GM10248 (cell line): ENCODE results near the gene SPDL1.

Experiments
- CTCF ChIA-PET: fragments of 300-600 bp; sonication (Branson Sonifier 250); formaldehyde crosslinking; extraction: SDS; loops from one replicate; lab custom pipeline; 2021; ENCODE audit warnings: antibody characterized with exemption; lab: Yijun Ruan, JAX
- POLR2A ChIA-PET: fragments of 350-650 bp; sonication (Branson Sonifier 250); formaldehyde crosslinking; extraction: SDS; loops from one replicate; lab custom pipeline; 2020; ENCODE audit warnings: antibody characterized with exemption; lab: Yijun Ruan, JAX
- DNase-seq: peaks from one replicate; pipeline ENCODE4 v3.0.0; 2012; ENCODE audit errors: extremely low spot score
- CTCF ChIP-seq: IDR thresholded peaks from 2 replicates; pipeline ENCODE4 v1.5.1; 2012; ENCODE audit warnings: mild to moderate bottlenecking, low read depth; ENCODE audit errors: extremely low read depth, missing control alignments, control extremely low read depth

SPDL1 gene

GRCh38 chr5:169590602-169591001 lies 7.0 kb downstream of the SPDL1 start:
- DNase-seq, result no peak
- ChIA-PET CTCF (no interaction called here), POLR2A (no interaction called here)
- no peak for TF ChIP-seq CTCF

GRCh38 chr5:169591636-169592035 lies 8.1 kb downstream of the SPDL1 start:
- ChIA-PET CTCF (interaction anchor here (1.1 to 1.7 kb wide), 2 partner anchors 27 to 29 kb away, joined by 3 read pairs; no protein-coding TSS in a partner anchor), POLR2A (no interaction called here)
- no peak for DNase-seq
- TF ChIP-seq CTCF, result no peak

- no peak for DNase-seq
- CTCF ChIA-PET, result interaction anchor here (1.0 to 2.0 kb wide), 5 partner anchors 9 to 110 kb away, joined by 3 to 5 read pairs (median 3); partner anchors contain the start of gene SPDL1
- POLR2A ChIA-PET, result no interaction called here
- TF ChIP-seq CTCF, result no peak
These were observed 9.5 kb downstream of the SPDL1 start for GRCh38 chr5:169592937-169593650.

- ChIA-PET CTCF (interaction anchor here (0.9 to 2.0 kb wide), 5 partner anchors 12 to 386 kb away, joined by 3 to 5 read pairs (median 4); partner anchors contain the start of gene SPDL1), POLR2A (no interaction called here)
- TF ChIP-seq CTCF, result no peak
- no peak for DNase-seq
These were observed 11.7 kb downstream of the SPDL1 start for GRCh38 chr5:169595172-169595820.

- CTCF ChIA-PET, result no interaction called here
- POLR2A ChIA-PET, result no interaction called here
- no peak for TF ChIP-seq CTCF
- DNase-seq, result no peak
These were observed 15.9 kb downstream of the SPDL1 start for GRCh38 chr5:169599451-169599850.

- no peak for DNase-seq
- ChIA-PET POLR2A (no interaction called here), CTCF (no interaction called here)
- no peak for TF ChIP-seq CTCF
These were observed 19.0 kb downstream of the SPDL1 start for GRCh38 chr5:169602535-169602934.
